Peyer's patch (tissue), 4 donors: ENCODE results near the gene PASD1.

ENCODE experiments used
- CTCF ChIP-seq, 6 experiments: fragments of 450-650 bp in 4 of 6; fragments of 200-600 bp in 2 of 6; sonication (generic) in 1 of 6; IDR thresholded peaks; one replicate each; pipeline ENCODE4 v1.5.1; 2017 to 2019; ENCODE audit warnings: antibody characterized with exemption in 6 of 6, mild to moderate bottlenecking in 3 of 6, moderate library complexity in 1 of 6
- POLR2A ChIP-seq, 2 donors: fragments of 450-650 bp; IDR thresholded peaks; one replicate each; pipeline ENCODE4 v1.5.1; 2017; ENCODE audit warnings: antibody characterized with exemption in 2 of 2, mild to moderate bottlenecking in 2 of 2, moderate library complexity in 2 of 2

GRCh38 chrX:151516538-151517187, 46.8 kb upstream of the PASD1 start:
- TF ChIP-seq CTCF (IDR thresholded peaks at IDR 0.05) = no peak
- TF ChIP-seq POLR2A (IDR thresholded peaks at IDR 0.05) = no peak
